Stimulated activated CD8-positive, alpha-beta memory T cell treated with anti-CD3 and anti-CD28 coated beads, Interleukin-7, amount 100 ng/mL, for 48 hours (primary cell): ENCODE data around the gene C1QTNF12.

Experiments
- DNase-seq, 2 donors: peaks; one replicate each; pipeline ENCODE4 v3.0.0-alpha.2; 2020; ENCODE audit warnings: low read depth in 1 of 2; ENCODE audit errors: extremely low read depth in 1 of 2

The C1QTNF12 gene

GRCh38 chr1:1215881-1216605, 30.5 kb downstream of the C1QTNF12 start:
- DNase-seq, result no peak

GRCh38 chr1:1215080-1215676, 31.3 kb downstream of the C1QTNF12 start:
- DNase-seq, result no peak

GRCh38 chr1:1213345-1214265, 32.9 kb downstream of the C1QTNF12 start, which contains the start of gene TNFRSF4:
TNFRSF4 (minus strand) TSS chr1:1214153; CDS start chr1:1214127, 26 bp downstream.
- no peak for DNase-seq

GRCh38 chr1:1212780-1213344, 33.7 kb downstream of the C1QTNF12 start:
- DNase-seq, result peak in 1 of 2 donors; percentile 39

- DNase-seq, result no peak
Observed at GRCh38 chr1:1211541-1212441, 34.7 kb downstream of the C1QTNF12 start.

GRCh38 chr1:1210726-1211540, 35.6 kb downstream of the C1QTNF12 start:
- DNase-seq, result no peak

GRCh38 chr1:1208713-1209433, 37.6 kb downstream of the C1QTNF12 start:
- DNase-seq, result no peak

GRCh38 chr1:1207571-1207892, 39.0 kb downstream of the C1QTNF12 start:
- DNase-seq, result no peak

GRCh38 chr1:1206966-1207531, 39.5 kb downstream of the C1QTNF12 start:
- no peak for DNase-seq

- DNase-seq, result no peak
Observed at GRCh38 chr1:1206376-1206965, 40.1 kb downstream of the C1QTNF12 start, which contains the start of gene TNFRSF18. TNFRSF18 (minus strand) TSS chr1:1206592; CDS start chr1:1206571, 21 bp downstream.

GRCh38 chr1:1205769-1206375, 40.6 kb downstream of the C1QTNF12 start:
- no peak for DNase-seq

- no peak for DNase-seq
Observed at GRCh38 chr1:1204998-1205768, 41.3 kb downstream of the C1QTNF12 start.

GRCh38 chr1:1204425-1204920, 42.0 kb downstream of the C1QTNF12 start:
- no peak for DNase-seq

- DNase-seq, result no peak
Observed at GRCh38 chr1:1203561-1204424, 42.7 kb downstream of the C1QTNF12 start.

- no peak for DNase-seq
Observed at GRCh38 chr1:1202831-1203560, 43.5 kb downstream of the C1QTNF12 start.
